ENCODE results near the gene G3BP2. TPM values are rescaled to one million over a fixed set of nuclear protein-coding genes. Genes with fewer than 3 reads are reported as not detected.

The G3BP2 gene
- polyA plus RNA-seq, 1 experiment: 57.6 TPM

DNA sequence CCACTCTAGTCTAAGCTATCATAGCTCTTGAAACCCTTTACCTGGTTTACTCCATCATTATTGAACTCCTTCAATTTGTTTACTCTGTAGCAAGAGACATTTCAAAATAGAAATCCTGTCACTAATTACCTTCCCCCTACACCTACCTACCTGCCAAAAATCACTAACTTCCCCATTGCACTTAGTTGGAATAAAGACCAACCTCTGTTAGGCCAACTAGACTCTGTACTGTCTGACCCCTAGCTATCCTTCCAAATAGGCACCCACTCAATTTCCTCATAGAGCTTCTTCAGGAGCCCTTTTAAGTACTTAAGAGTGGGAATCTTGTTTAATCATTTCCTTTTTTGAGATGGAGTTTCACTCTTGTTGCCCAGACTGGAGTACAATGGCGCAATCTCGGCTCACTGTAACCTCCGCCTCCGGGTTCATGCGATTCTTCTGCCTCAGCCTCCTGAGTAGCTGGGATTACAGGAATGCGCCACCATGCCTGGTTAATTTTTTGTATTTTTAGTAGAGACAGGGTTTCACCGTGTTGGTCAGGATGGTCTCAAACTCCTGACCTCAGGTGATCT, 34.0 kb downstream of the G3BP2 start:
- TF ChIP-seq CTCF (IDR thresholded peaks at IDR 0.05; ENCODE audit: insufficient read depth, low read depth, low read length): no peak
- ChIA-PET POLR2A (no interaction called here), CTCF (no interaction called here)
- no peak overlapping the region for H3K4me3 ChIP-seq (ENCODE audit: low read depth, low read length)
- no peaks in the 10 kb centered on the region for H3K36me3 ChIP-seq (ENCODE audit: control insufficient read depth, insufficient read depth, low read length)
- H3K27me3 ChIP-seq (ENCODE audit: control insufficient read depth, insufficient read depth, low read length): no peaks in the 10 kb centered on the region
- no peak for DNase-seq (ENCODE audit: low read depth)

GRCh38 chr4:75637827-75638226, 35.4 kb downstream of the G3BP2 start:
- no peaks in the 10 kb centered on the region for H3K27me3 ChIP-seq (ENCODE audit: control insufficient read depth, insufficient read depth, low read length)
- POLR2A ChIA-PET: no interaction called here
- DNase-seq (ENCODE audit: low read depth): no peak
- no peak overlapping the region for H3K4me3 ChIP-seq (ENCODE audit: low read depth, low read length)
- no peaks in the 10 kb centered on the region for H3K36me3 ChIP-seq (ENCODE audit: control insufficient read depth, insufficient read depth, low read length)
- no peak for TF ChIP-seq CTCF (IDR thresholded peaks at IDR 0.05; ENCODE audit: insufficient read depth, low read depth, low read length)
- CTCF ChIA-PET: interaction anchor here (0.6 kb wide), 1 partner anchor 210 kb away, joined by 5 read pairs; no protein-coding TSS in a partner anchor

DNA sequence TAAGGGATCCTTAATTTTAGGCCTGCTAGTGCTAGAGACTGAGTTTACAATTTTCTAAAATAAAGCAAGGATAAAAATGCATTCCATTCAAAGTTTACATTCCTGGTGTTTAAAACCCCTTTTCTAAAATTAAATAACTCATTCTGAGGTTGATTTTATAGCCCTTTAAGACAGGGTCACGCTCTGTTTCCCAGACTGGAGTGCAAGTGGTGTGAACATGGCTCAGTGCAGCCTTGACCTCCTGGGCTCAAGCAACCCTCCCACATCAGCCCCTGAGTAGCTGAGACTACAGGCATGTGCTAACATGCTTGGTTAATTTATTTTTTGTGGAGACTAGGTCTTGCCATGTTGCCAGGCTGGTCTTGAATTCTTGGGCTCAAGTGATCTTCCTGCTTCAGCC, 36.0 kb downstream of the G3BP2 start:
- POLR2A ChIA-PET: no interaction called here
- CTCF ChIA-PET: no interaction called here
- Histone ChIP-seq H3K36me3 (ENCODE audit: control insufficient read depth, insufficient read depth, low read length) (no peaks in the 10 kb centered on the region), H3K4me3 (ENCODE audit: low read depth, low read length) (no peak overlapping the region), H3K27me3 (ENCODE audit: control insufficient read depth, insufficient read depth, low read length) (no peaks in the 10 kb centered on the region)
- TF ChIP-seq CTCF (IDR thresholded peaks at IDR 0.05; ENCODE audit: insufficient read depth, low read depth, low read length): no peak
- DNase-seq (ENCODE audit: low read depth): peak; percentile 63

DNA sequence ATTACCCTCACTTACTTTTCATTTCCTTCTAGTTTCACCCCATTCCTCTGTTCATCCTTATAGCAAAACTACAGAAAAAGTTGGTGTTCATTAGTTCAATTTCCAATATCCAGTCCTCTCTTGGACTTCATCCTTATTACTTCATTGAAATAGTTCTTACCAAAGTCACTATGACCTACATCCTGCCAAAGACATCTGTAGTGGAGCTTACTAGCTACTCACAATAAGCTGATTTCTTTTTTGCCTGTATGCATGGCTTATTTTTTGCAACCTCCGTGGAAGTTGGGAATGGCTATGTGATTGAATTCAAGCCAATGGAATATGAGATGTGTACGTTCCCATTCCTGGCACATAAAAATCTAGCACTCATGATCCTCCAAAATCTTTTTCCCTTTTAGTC, 38.3 kb downstream of the G3BP2 start:
- POLR2A ChIA-PET: interaction anchor here (0.6 kb wide), 1 partner anchor 212 kb away, joined by 3 read pairs; no protein-coding TSS in a partner anchor
- no peak for TF ChIP-seq CTCF (IDR thresholded peaks at IDR 0.05; ENCODE audit: insufficient read depth, low read depth, low read length)

GRCh38 chr4:75634281-75634680, 38.9 kb downstream of the G3BP2 start:
- DNase-seq (ENCODE audit: low read depth): no peak
- Histone ChIP-seq H3K4me3 (ENCODE audit: low read depth, low read length) (no peak overlapping the region), H3K36me3 (ENCODE audit: control insufficient read depth, insufficient read depth, low read length) (no peaks in the 10 kb centered on the region), H3K27me3 (ENCODE audit: control insufficient read depth, insufficient read depth, low read length) (no peaks in the 10 kb centered on the region)
- ChIA-PET CTCF (no interaction called here), POLR2A (interaction anchor here (0.6 kb wide), 1 partner anchor 213 kb away, joined by 3 read pairs; no protein-coding TSS in a partner anchor)
- no peak for TF ChIP-seq CTCF (IDR thresholded peaks at IDR 0.05; ENCODE audit: insufficient read depth, low read depth, low read length)

More for the DNA sequence above, 38.3 kb downstream of the G3BP2 start:
- no peak for DNase-seq (ENCODE audit: low read depth)
- no peaks in the 10 kb centered on the region for H3K27me3 ChIP-seq (ENCODE audit: control insufficient read depth, insufficient read depth, low read length)
- no peaks in the 10 kb centered on the region for H3K36me3 ChIP-seq (ENCODE audit: control insufficient read depth, insufficient read depth, low read length)
- H3K4me3 ChIP-seq (ENCODE audit: low read depth, low read length): no peak overlapping the region
- CTCF ChIA-PET: no interaction called here

Data from BJ (cell line).